K562 (cell line): Measurements from ENCODE around the gene CCSAP.
"Not testable (repeated sequence)": the region's sequence is repeated elsewhere in the genome, so short reads cannot be mapped to it uniquely, and the experiment has no call there.

ENCODE experiments used
- BRD4 ChIP-seq: fragments of 200-600 bp; sonication (generic); IDR thresholded peaks from 2 replicates; pipeline ENCODE4 v1.6.1; 2017; ENCODE audit warnings: inconsistent platforms
- CTCF ChIP-seq, 3 experiments: IDR thresholded peaks in 2 of 3; conservative IDR thresholded peaks in 1 of 3; 2 replicates each; pipeline ENCODE4 v1.5.1; 2011 to 2012; ENCODE audit warnings: low read length in 3 of 3, mild to moderate bottlenecking in 3 of 3, control low read depth in 2 of 3, improper control_type of control experiment in 1 of 3, inconsistent platforms in 1 of 3, low read depth in 1 of 3, mixed read lengths in 1 of 3, moderate library complexity in 1 of 3; ENCODE audit not compliant: insufficient read depth in 2 of 3
- HDGF ChIP-seq: fragments of 450-650 bp; IDR thresholded peaks from 2 replicates; pipeline ENCODE4 v1.6.1; 2016
- MECOM ChIP-seq: fragments of 250-450 bp; sonication (Bioruptor Pico); IDR thresholded peaks from 2 replicates; pipeline ENCODE4 v1.8.0; 2022; ENCODE audit warnings: inconsistent platforms
- NFRKB ChIP-seq: fragments of 450-650 bp; IDR thresholded peaks from 2 replicates; pipeline ENCODE4 v1.6.1; 2016; ENCODE audit warnings: low read depth
- NFYB ChIP-seq: IDR thresholded peaks from 2 replicates; pipeline ENCODE4 v1.6.1; 2011; ENCODE audit warnings: mild to moderate bottlenecking, moderate library complexity; ENCODE audit not compliant: insufficient read length; ENCODE audit errors: extremely low read depth
- ZHX1 ChIP-seq: fragments of 150-350 bp; conservative IDR thresholded peaks from 2 replicates; pipeline ENCODE4 v1.6.1; 2014; ENCODE audit warnings: low read length

GRCh38 chr1:229327765-229328164 lies 15.1 kb downstream of the CCSAP start:
- TF ChIP-seq BRD4; MECOM (CRISPR knock-in tag); HDGF; NFRKB; ZHX1; NFYB; CTCF (IDR thresholded peaks at IDR 0.05 in 2 of 3, conservative IDR thresholded peaks at IDR 0.05 in 1 of 3; ENCODE audit: insufficient read depth in 2 of 3, low read depth in 1 of 3, low read length in 3 of 3): not testable (repeated sequence)
